Activated CD8-positive, alpha-beta T cell treated with anti-CD3 and anti-CD28 coated beads, Interleukin-2, amount 10 ng/mL, durations not matched to agents 7 days and 5 days (primary cell): ENCODE results near the gene TTC9. TPM values are rescaled to one million over a fixed set of nuclear protein-coding genes. Genes with fewer than 3 reads are reported as not detected.

Experiments
- ATAC-seq: fragments of 150-1000 bp; cut with Tn5 transposase; one replicate; pipeline ENCODE4 v1.10.0; 2021; ENCODE audit warnings: moderate library complexity
- CTCF ChIA-PET: fragments of 350-600 bp; sonication (Branson Sonifier 250); formaldehyde crosslinking; loops from one replicate; lab custom pipeline; 2021; ENCODE audit warnings: antibody characterized with exemption; lab: Charles Lee
- POLR2A ChIA-PET: fragments of 350-600 bp; sonication (Branson Sonifier 250); formaldehyde crosslinking; loops from one replicate; lab custom pipeline; 2021; ENCODE audit warnings: antibody characterized with exemption; lab: Charles Lee
- DNase-seq: peaks from one replicate; pipeline ENCODE4 v3.0.0-alpha.2; 2020
- H3K27ac Mint-ChIP-seq: one replicate; pipeline ENCODE4 v1.8.0; 2021; ENCODE audit warnings: mild to moderate bottlenecking, mixed read lengths
- H3K27me3 Mint-ChIP-seq: one replicate; pipeline ENCODE4 v1.8.0; 2021; ENCODE audit warnings: low read depth, mixed read lengths
- H3K36me3 Mint-ChIP-seq: one replicate; pipeline ENCODE4 v1.8.0; 2021; ENCODE audit warnings: low read depth, mixed read lengths
- H3K4me1 Mint-ChIP-seq: one replicate; pipeline ENCODE4 v1.8.0; 2021; ENCODE audit warnings: low read depth, mixed read lengths
- H3K4me3 Mint-ChIP-seq: one replicate; pipeline ENCODE4 v1.8.0; 2021; ENCODE audit warnings: mild to moderate bottlenecking, mixed read lengths
- H3K9me3 Mint-ChIP-seq: one replicate; pipeline ENCODE4 v1.8.0; 2022; ENCODE audit warnings: mixed read lengths; ENCODE audit not compliant: insufficient read depth
- total RNA-seq, 2 experiments: library from RNA; stranded (reverse); gene quantifications; one replicate each; pipeline ENCODE4 v1.2.3, GENCODE V29; 2021

TTC9 gene
- total RNA-seq, 2 experiments from 2014 or later, result 13.9 to 14.8 TPM

- ChIA-PET POLR2A (interaction anchor here (0.6 kb wide), 1 partner anchor 344 kb away, joined by 3 read pairs; no protein-coding TSS in a partner anchor), CTCF (interaction anchor here (4.8 kb wide), 1 partner anchor 95 kb away, joined by 67 read pairs; no protein-coding TSS in a partner anchor)
- H3K4me1 Mint-ChIP-seq, result peaks cover 9% of the 10 kb centered on the region
- DNase-seq (no peak), ATAC-seq (no peak)
- H3K36me3 Mint-ChIP-seq, result no peaks in the 10 kb centered on the region
- H3K27ac Mint-ChIP-seq, result no peak overlapping the region
- peaks cover 6% of the 10 kb centered on the region for H3K27me3 Mint-ChIP-seq
- H3K9me3 Mint-ChIP-seq, result no peaks in the 10 kb centered on the region
- H3K4me3 Mint-ChIP-seq, result no peak overlapping the region
Measured at GRCh38 chr14:70716483-70716882, 74.8 kb downstream of the TTC9 start.

GRCh38 chr14:70716958-70717357, 75.2 kb downstream of the TTC9 start:
- H3K4me1 Mint-ChIP-seq, result peaks cover 9% of the 10 kb centered on the region
- no peaks in the 10 kb centered on the region for H3K9me3 Mint-ChIP-seq
- DNase-seq (no peak), ATAC-seq (no peak)
- no peak overlapping the region for H3K27ac Mint-ChIP-seq
- H3K4me3 Mint-ChIP-seq, result no peak overlapping the region
- H3K27me3 Mint-ChIP-seq, result peaks cover 6% of the 10 kb centered on the region
- H3K36me3 Mint-ChIP-seq, result no peaks in the 10 kb centered on the region
- ChIA-PET CTCF (no interaction called here), POLR2A (no interaction called here)

- H3K4me3 Mint-ChIP-seq, result no peak overlapping the region
- DNase-seq (no peak), ATAC-seq (no peak)
- H3K27me3 Mint-ChIP-seq, result peaks cover 6% of the 10 kb centered on the region
- ChIA-PET CTCF (interaction anchor here (1.4 to 2.0 kb wide), 2 partner anchors 95 to 99 kb away, joined by 5 to 8 read pairs; no protein-coding TSS in a partner anchor), POLR2A (no interaction called here)
- peaks cover 9% of the 10 kb centered on the region for H3K4me1 Mint-ChIP-seq
- no peaks in the 10 kb centered on the region for H3K36me3 Mint-ChIP-seq
- no peaks in the 10 kb centered on the region for H3K9me3 Mint-ChIP-seq
- no peak overlapping the region for H3K27ac Mint-ChIP-seq
Measured at GRCh38 chr14:70718383-70719118, 76.8 kb downstream of the TTC9 start.

GRCh38 chr14:70721542-70721941, 79.8 kb downstream of the TTC9 start:
- POLR2A ChIA-PET, result no interaction called here
- H3K4me3 Mint-ChIP-seq, result no peak overlapping the region

GRCh38 chr14:70722418-70722817, 80.7 kb downstream of the TTC9 start:
- ChIA-PET POLR2A (no interaction called here), CTCF (interaction anchor here (1.0 kb wide), 1 partner anchor 9 kb away, joined by 3 read pairs; no protein-coding TSS in a partner anchor)
- H3K27me3 Mint-ChIP-seq, result no peaks in the 10 kb centered on the region
- H3K4me3 Mint-ChIP-seq, result no peak overlapping the region
- H3K27ac Mint-ChIP-seq, result no peak overlapping the region
- no peaks in the 10 kb centered on the region for H3K9me3 Mint-ChIP-seq
- H3K4me1 Mint-ChIP-seq, result no peaks in the 10 kb centered on the region
- DNase-seq, result no peak
- no peaks in the 10 kb centered on the region for H3K36me3 Mint-ChIP-seq
- no peak for ATAC-seq

More at GRCh38 chr14:70721542-70721941, 79.8 kb downstream of the TTC9 start:
- Mint-ChIP-seq H3K27me3 (no peaks in the 10 kb centered on the region), H3K9me3 (no peaks in the 10 kb centered on the region), H3K4me1 (no peaks in the 10 kb centered on the region), H3K36me3 (no peaks in the 10 kb centered on the region), H3K27ac (no peak overlapping the region)
- CTCF ChIA-PET, result interaction anchor here (1.0 to 1.6 kb wide), 2 partner anchors 8 to 96 kb away, joined by 3 to 4 read pairs; no protein-coding TSS in a partner anchor
- no peak for DNase-seq
- ATAC-seq, result no peak

GRCh38 chr14:70723276-70723675, 81.6 kb downstream of the TTC9 start:
- no peaks in the 10 kb centered on the region for H3K9me3 Mint-ChIP-seq
- ChIA-PET POLR2A (no interaction called here), CTCF (no interaction called here)
- H3K27me3 Mint-ChIP-seq, result no peaks in the 10 kb centered on the region
- ATAC-seq (no peak), DNase-seq (no peak)
- no peaks in the 10 kb centered on the region for H3K36me3 Mint-ChIP-seq
- peak overlapping the region; percentile 10 for H3K27ac Mint-ChIP-seq
- no peak overlapping the region for H3K4me3 Mint-ChIP-seq
- H3K4me1 Mint-ChIP-seq, result no peaks in the 10 kb centered on the region

GRCh38 chr14:70724110-70724509, 82.4 kb downstream of the TTC9 start:
- no peaks in the 10 kb centered on the region for H3K27me3 Mint-ChIP-seq
- H3K36me3 Mint-ChIP-seq, result no peaks in the 10 kb centered on the region
- CTCF ChIA-PET, result no interaction called here
- no peak for ATAC-seq
- H3K27ac Mint-ChIP-seq, result no peak overlapping the region
- POLR2A ChIA-PET, result no interaction called here
- DNase-seq, result no peak
- no peaks in the 10 kb centered on the region for H3K4me1 Mint-ChIP-seq
- H3K4me3 Mint-ChIP-seq, result no peak overlapping the region
- no peaks in the 10 kb centered on the region for H3K9me3 Mint-ChIP-seq

- no peaks in the 10 kb centered on the region for H3K9me3 Mint-ChIP-seq
- no peak for ATAC-seq
Measured at GRCh38 chr14:70724944-70725343, 83.2 kb downstream of the TTC9 start.

More at GRCh38 chr14:70724944-70725343, 83.2 kb downstream of the TTC9 start:
- no peak for DNase-seq
- H3K4me3 Mint-ChIP-seq, result no peak overlapping the region
- no peaks in the 10 kb centered on the region for H3K36me3 Mint-ChIP-seq
- H3K4me1 Mint-ChIP-seq, result no peaks in the 10 kb centered on the region
- CTCF ChIA-PET, result no interaction called here
- no peaks in the 10 kb centered on the region for H3K27me3 Mint-ChIP-seq
- no peak overlapping the region for H3K27ac Mint-ChIP-seq
- POLR2A ChIA-PET, result no interaction called here

Other genes starting within 250 kb of the TTC9 start
- 1 to 10 TPM; 7.3 to 9.6 TPM for gene SYNJ2BP, start 224.8 kb upstream of the TTC9 start, total RNA-seq
- not detected for gene ADAM21, start 189.7 kb upstream of the TTC9 start, total RNA-seq
- gene ADAM20, start 106.9 kb upstream of the TTC9 start, total RNA-seq, result under 1 TPM; 0.18 to 0.47 TPM
- gene MED6, start 41.3 kb upstream of the TTC9 start, total RNA-seq, result 10 to 100 TPM; 45.3 to 45.7 TPM
- gene MAP3K9, start 167.6 kb downstream of the TTC9 start, total RNA-seq, result 1 to 10 TPM; 6.7 to 7.0 TPM